Testis (tissue), 3 donors: ENCODE results near the gene TBC1D17. TPM values are rescaled to one million over a fixed set of nuclear protein-coding genes. Genes with fewer than 3 reads are reported as not detected.
A peak's percentile ranks its signal among the peaks of the same experiment; 100 is the strongest.

ENCODE experiments used
- DNase-seq: peaks from one replicate; pipeline ENCODE4 v3.0.0-alpha.2; 2019
- H3K27ac ChIP-seq, 2 donors: fragments of 200-600 bp; sonication (generic); one replicate each; pipeline ENCODE4 v1.5.1; 2019
- H3K27me3 ChIP-seq: fragments of 200-600 bp; sonication (generic); one replicate; pipeline ENCODE4 v1.5.1; 2019
- H3K36me3 ChIP-seq: fragments of 200-600 bp; sonication (generic); one replicate; pipeline ENCODE4 v1.5.1; 2017; ENCODE audit warnings: low read depth; ENCODE audit errors: missing control alignments
- H3K4me1 ChIP-seq: fragments of 200-600 bp; sonication (generic); one replicate; pipeline ENCODE4 v1.5.1; 2019
- H3K4me3 ChIP-seq, 2 donors: fragments of 200-600 bp; sonication (generic); one replicate each; pipeline ENCODE4 v1.5.1; 2017 to 2019
- H3K9me3 ChIP-seq: fragments of 200-600 bp; sonication (generic); one replicate; pipeline ENCODE4 v1.5.1; 2017
- POLR2A ChIP-seq: fragments of 450-650 bp; IDR thresholded peaks from one replicate; pipeline ENCODE4 v1.6.1; 2017; ENCODE audit warnings: antibody characterized with exemption, mild to moderate bottlenecking, moderate library complexity
- WGBS, 2 donors: methylation state at CpG; one replicate each; pipeline ENCODE4 v1.1.5; 2018; 5-methylcytosine and 5-hydroxymethylcytosine counted together
- intact Hi-C: fragments of 100-400 bp; cut with DNase I; formaldehyde crosslinking; loops from one replicate; pipeline ENCODE4 v1.15.1; 2023; ENCODE audit warnings: low total_unique reads
- microRNA-seq, 2 donors: library from miRNA; unstranded; fragments of <30 nt; microRNA quantifications; one replicate each; pipeline ENCODE4, GENCODE V29; 2016; ENCODE audit warnings: borderline number of aligned reads in 2 of 2, borderline replicate concordance in 1 of 2
- polyA plus RNA-seq: library from polyadenylated mRNA; stranded (reverse); fragments of 350-450 nt; fragmentation: Illumina TruSeq; extraction: RNeasy Lipid Tissue Mini Kit (QIAGEN cat#74804); gene quantifications from one replicate; pipeline ENCODE4 v1.2.3, GENCODE V29; 2014; ENCODE audit warnings: low read depth, low replicate concordance; ENCODE audit not compliant: insufficient read depth
- small RNA-seq, 2 donors: library from RNA; depleted of rRNA; stranded (forward); fragments of <200 nt; gene quantifications; one replicate each; pipeline ENCODE3, GENCODE V24; 2016
- total RNA-seq, 2 donors: library from RNA; depleted of rRNA; stranded (reverse); fragments of >200 nt; gene quantifications; one replicate each; pipeline ENCODE4 v1.2.3, GENCODE V29; 2016
- TF ChIP-seq, protein P1 (sequence below), 3 experiments: fragments of 450-650 bp in 2 of 3; fragments of 200-600 bp in 1 of 3; sonication (generic) in 1 of 3; IDR thresholded peaks; one replicate each; pipeline ENCODE4 v1.5.1; 2016 to 2019; ENCODE audit warnings: antibody characterized with exemption in 3 of 3, mild to moderate bottlenecking in 2 of 3, moderate library complexity in 1 of 3

TBC1D17 gene
- total and polyA plus RNA-seq, 3 donors from 2014 or later: 31.1 to 49.1 (median 47.2) TPM

DNA sequence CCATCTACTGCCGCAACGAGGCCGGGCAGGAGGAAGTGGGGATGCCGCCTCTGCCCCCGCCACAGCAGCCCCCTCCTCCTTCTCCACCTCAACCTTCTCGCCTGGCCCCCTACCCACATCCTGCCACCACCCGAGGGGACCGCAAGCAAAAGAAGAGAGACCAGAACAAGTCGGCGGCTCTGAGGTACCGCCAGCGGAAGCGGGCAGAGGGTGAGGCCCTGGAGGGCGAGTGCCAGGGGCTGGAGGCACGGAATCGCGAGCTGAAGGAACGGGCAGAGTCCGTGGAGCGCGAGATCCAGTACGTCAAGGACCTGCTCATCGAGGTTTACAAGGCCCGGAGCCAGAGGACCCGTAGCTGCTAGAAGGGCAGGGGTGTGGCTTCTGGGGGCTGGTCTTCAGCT, 55.2 kb downstream of the TBC1D17 start:
- DNase-seq: no peak
- Histone ChIP-seq H3K9me3 (no peaks in the 10 kb centered on the region), H3K4me1 (peaks cover 9% of the 10 kb centered on the region), H3K27ac (no peak overlapping the region), H3K27me3 (no peaks in the 10 kb centered on the region), H3K4me3 (no peak overlapping the region), H3K36me3 (no peaks in the 10 kb centered on the region)
- intact Hi-C loops: no loop called here
- TF ChIP-seq, protein P1, sequence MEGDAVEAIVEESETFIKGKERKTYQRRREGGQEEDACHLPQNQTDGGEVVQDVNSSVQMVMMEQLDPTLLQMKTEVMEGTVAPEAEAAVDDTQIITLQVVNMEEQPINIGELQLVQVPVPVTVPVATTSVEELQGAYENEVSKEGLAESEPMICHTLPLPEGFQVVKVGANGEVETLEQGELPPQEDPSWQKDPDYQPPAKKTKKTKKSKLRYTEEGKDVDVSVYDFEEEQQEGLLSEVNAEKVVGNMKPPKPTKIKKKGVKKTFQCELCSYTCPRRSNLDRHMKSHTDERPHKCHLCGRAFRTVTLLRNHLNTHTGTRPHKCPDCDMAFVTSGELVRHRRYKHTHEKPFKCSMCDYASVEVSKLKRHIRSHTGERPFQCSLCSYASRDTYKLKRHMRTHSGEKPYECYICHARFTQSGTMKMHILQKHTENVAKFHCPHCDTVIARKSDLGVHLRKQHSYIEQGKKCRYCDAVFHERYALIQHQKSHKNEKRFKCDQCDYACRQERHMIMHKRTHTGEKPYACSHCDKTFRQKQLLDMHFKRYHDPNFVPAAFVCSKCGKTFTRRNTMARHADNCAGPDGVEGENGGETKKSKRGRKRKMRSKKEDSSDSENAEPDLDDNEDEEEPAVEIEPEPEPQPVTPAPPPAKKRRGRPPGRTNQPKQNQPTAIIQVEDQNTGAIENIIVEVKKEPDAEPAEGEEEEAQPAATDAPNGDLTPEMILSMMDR (IDR thresholded peaks at IDR 0.05): no peak
- TF ChIP-seq POLR2A: no peak
- 88 to 94% methylated on average over 23 to 25 of the region's 25 CpGs for WGBS, 2 donors

DNA sequence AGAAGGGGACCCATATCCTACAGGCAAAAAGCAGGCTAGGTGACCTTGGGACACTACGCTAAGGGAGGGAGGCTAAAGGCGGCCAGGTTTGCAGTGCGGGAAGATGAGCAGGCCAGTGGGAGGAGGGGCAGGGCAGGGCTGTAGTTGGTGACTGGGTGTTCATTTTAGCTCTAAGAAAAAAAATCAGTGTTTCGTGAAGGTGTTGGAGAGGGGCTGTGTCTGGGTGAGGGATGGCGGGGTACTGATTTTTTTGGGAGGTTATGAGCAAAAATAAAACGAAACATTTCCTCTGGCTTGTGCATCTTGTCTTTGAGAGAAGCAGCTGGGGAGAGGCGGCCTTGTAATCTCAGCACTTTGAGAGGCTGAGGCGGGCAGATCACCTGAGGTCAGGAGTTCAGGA, 56.1 kb downstream of the TBC1D17 start:
- H3K4me3 ChIP-seq: no peak overlapping the region
- 80 to 86% methylated on average over 8 of the region's 8 CpGs for WGBS, 2 donors
- no peaks in the 10 kb centered on the region for H3K27me3 ChIP-seq
- intact Hi-C loops: no loop called here
- no peak overlapping the region for H3K27ac ChIP-seq
- H3K4me1 ChIP-seq: peaks cover 7% of the 10 kb centered on the region
- no peaks in the 10 kb centered on the region for H3K9me3 ChIP-seq
- no peak for DNase-seq
- no peak for TF ChIP-seq POLR2A
- TF ChIP-seq, protein P1 (IDR thresholded peaks at IDR 0.05): no peak
- H3K36me3 ChIP-seq: no peaks in the 10 kb centered on the region

DNA sequence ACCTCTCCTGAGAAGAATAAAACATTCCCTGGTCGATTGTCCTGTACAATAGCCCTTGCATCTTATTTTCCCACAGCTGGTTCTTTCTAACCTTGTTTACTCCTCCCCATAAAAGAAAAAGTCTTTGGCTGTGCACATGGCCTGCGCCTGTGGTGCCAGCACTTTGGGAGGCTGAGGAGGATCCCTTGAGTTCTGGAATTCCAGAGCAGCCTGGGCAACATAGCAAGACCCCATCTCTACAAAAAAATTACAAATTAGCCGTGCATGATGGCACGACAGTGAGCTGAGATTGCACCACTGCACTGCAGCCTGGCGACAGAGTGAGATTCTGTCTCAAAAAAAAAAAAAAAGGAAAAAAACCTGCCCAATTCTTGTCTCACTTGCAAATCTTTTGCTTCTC, 59.0 kb downstream of the TBC1D17 start:
- intact Hi-C loops: no loop called here
- TF ChIP-seq, protein P1 (IDR thresholded peaks at IDR 0.05): no peak
- no peak for TF ChIP-seq POLR2A
- Histone ChIP-seq H3K27me3 (no peaks in the 10 kb centered on the region), H3K36me3 (no peaks in the 10 kb centered on the region), H3K4me3 (no peak overlapping the region), H3K27ac (no peak overlapping the region), H3K4me1 (peaks cover 7% of the 10 kb centered on the region), H3K9me3 (no peaks in the 10 kb centered on the region)
- no peak for DNase-seq
- 72 to 76% methylated on average over 5 of the region's 5 CpGs for WGBS, 2 donors

GRCh38 chr19:49937750-49938381, 60.4 kb downstream of the TBC1D17 start:
- intact Hi-C loops: no loop called here
- H3K4me3 ChIP-seq: peak overlapping the region; percentile 41 to 49
- no peak for TF ChIP-seq POLR2A
- TF ChIP-seq, protein P1 (IDR thresholded peaks at IDR 0.05): peak; percentile 94 to 97 (median 95)

More at GRCh38 chr19:49937750-49938381, 60.4 kb downstream of the TBC1D17 start:
- Histone ChIP-seq H3K9me3 (no peaks in the 10 kb centered on the region), H3K4me1 (peaks cover 7% of the 10 kb centered on the region), H3K27me3 (no peaks in the 10 kb centered on the region), H3K27ac (no peak overlapping the region), H3K36me3 (no peaks in the 10 kb centered on the region)
- peak; percentile 86 for DNase-seq
- WGBS, 2 donors: 5 to 7% methylated on average over 19 to 35 of the region's 35 CpGs

Small RNA genes within 50 kb of the gene (microRNA-seq; reads per million reads assigned to microRNA genes)
- gene MIR4749 (1.4 reads per million in 2 donors), gene MIR4750 (0 reads per million in 2 donors), gene MIR6800 (0 to 0.69 reads per million in 2 donors)

Small RNA genes within 50 kb of the gene (small RNA-seq; reads per million reads assigned to genes)
- 0 to 0.09 reads per million in 2 donors for gene MIR4749

Other genes starting within 250 kb of the TBC1D17 start
- 10 to 100 TPM; 39.3 to 41.5 TPM for gene RRAS, start 237.6 kb upstream of the TBC1D17 start, total RNA-seq
- gene RRAS, start 237.6 kb upstream of the TBC1D17 start, polyA plus RNA-seq: 69.2 TPM
- 10 to 100 TPM; 70.8 to 78.1 TPM for gene SCAF1, start 235.5 kb upstream of the TBC1D17 start, total RNA-seq
- 51.4 TPM for gene SCAF1, start 235.5 kb upstream of the TBC1D17 start, polyA plus RNA-seq
- gene IRF3, start 211.8 kb upstream of the TBC1D17 start, total RNA-seq: 10 to 100 TPM; 50.1 to 51.6 TPM
- 34.9 TPM for gene IRF3, start 211.8 kb upstream of the TBC1D17 start, polyA plus RNA-seq
- gene BCL2L12, start 211.8 kb upstream of the TBC1D17 start, total RNA-seq: 10 to 100 TPM; 11.3 to 19.3 TPM
- 17.3 TPM for gene BCL2L12, start 211.8 kb upstream of the TBC1D17 start, polyA plus RNA-seq
- 100 to 1,000 TPM; 192 to 272 TPM for gene PRMT1, start 200.4 kb upstream of the TBC1D17 start, total RNA-seq
- gene PRMT1, start 200.4 kb upstream of the TBC1D17 start, polyA plus RNA-seq: 201 TPM
- gene ADM5, start 188.1 kb upstream of the TBC1D17 start, total RNA-seq: 1 to 10 TPM; 2.9 to 5.0 TPM
- gene ADM5, start 188.1 kb upstream of the TBC1D17 start, polyA plus RNA-seq: 2.2 TPM
- gene CPT1C, start 186.6 kb upstream of the TBC1D17 start, total RNA-seq: 1 to 10 TPM; 8.8 to 9.8 TPM
- gene CPT1C, start 186.6 kb upstream of the TBC1D17 start, polyA plus RNA-seq: 17.1 TPM
- gene TSKS, start 114.4 kb upstream of the TBC1D17 start, total RNA-seq: 100 to 1,000 TPM in 1 of 2 donors, 10 to 100 TPM in 1; 65.3 to 101 TPM
- 137 TPM for gene TSKS, start 114.4 kb upstream of the TBC1D17 start, polyA plus RNA-seq
- 100 to 1,000 TPM; 301 to 358 TPM for gene AP2A1, start 110.7 kb upstream of the TBC1D17 start, total RNA-seq
- 226 TPM for gene AP2A1, start 110.7 kb upstream of the TBC1D17 start, polyA plus RNA-seq
- 100 to 1,000 TPM in 1 of 2 donors, 10 to 100 TPM in 1; 56.0 to 101 TPM for gene FUZ, start 64.4 kb upstream of the TBC1D17 start, total RNA-seq
- gene FUZ, start 64.4 kb upstream of the TBC1D17 start, polyA plus RNA-seq: 98.0 TPM
- 100 to 1,000 TPM; 244 to 246 TPM for gene MED25, start 59.4 kb upstream of the TBC1D17 start, total RNA-seq
- gene MED25, start 59.4 kb upstream of the TBC1D17 start, polyA plus RNA-seq: 156 TPM
- gene PTOV1, start 26.5 kb upstream of the TBC1D17 start, total RNA-seq: 100 to 1,000 TPM; 257 to 260 TPM
- gene PTOV1, start 26.5 kb upstream of the TBC1D17 start, polyA plus RNA-seq: 235 TPM
- gene PNKP, start 10.1 kb upstream of the TBC1D17 start, total RNA-seq: 100 to 1,000 TPM; 110 to 125 TPM
- gene PNKP, start 10.1 kb upstream of the TBC1D17 start, polyA plus RNA-seq: 45.5 TPM
- gene AKT1S1, start 347 bp upstream of the TBC1D17 start, total RNA-seq: 10 to 100 TPM; 35.0 to 35.7 TPM
- gene AKT1S1, start 347 bp upstream of the TBC1D17 start, polyA plus RNA-seq: 42.8 TPM
- gene IL4I1, start 19.2 kb downstream of the TBC1D17 start, total RNA-seq: 10 to 100 TPM; 17.1 to 20.4 TPM
- gene IL4I1, start 19.2 kb downstream of the TBC1D17 start, polyA plus RNA-seq: 61.9 TPM
- 10 to 100 TPM; 31.3 to 38.5 TPM for gene ATF5, start 51.5 kb downstream of the TBC1D17 start, total RNA-seq
- 64.5 TPM for gene ATF5, start 51.5 kb downstream of the TBC1D17 start, polyA plus RNA-seq
- gene NUP62, start 51.8 kb downstream of the TBC1D17 start, total RNA-seq: 100 to 1,000 TPM in 1 of 2 donors, 10 to 100 TPM in 1; 78.4 to 112 TPM
- gene NUP62, start 51.8 kb downstream of the TBC1D17 start, polyA plus RNA-seq: 135 TPM
- 1 to 10 TPM; 6.0 to 8.5 TPM for gene SIGLEC11, start 83.5 kb downstream of the TBC1D17 start, total RNA-seq
- 5.8 TPM for gene SIGLEC11, start 83.5 kb downstream of the TBC1D17 start, polyA plus RNA-seq
- 100 to 1,000 TPM; 143 to 237 TPM for gene VRK3, start 147.7 kb downstream of the TBC1D17 start, total RNA-seq
- gene VRK3, start 147.7 kb downstream of the TBC1D17 start, polyA plus RNA-seq: 375 TPM
- gene ZNF473, start 148.3 kb downstream of the TBC1D17 start, total RNA-seq: 10 to 100 TPM; 77.7 to 92.8 TPM
- 106 TPM for gene ZNF473, start 148.3 kb downstream of the TBC1D17 start, polyA plus RNA-seq